DMS 273 (cell line): Measurements from ENCODE around the gene PLPPR1.
A peak's percentile ranks its signal among the peaks of the same experiment; 100 is the strongest.

Experiments
- DNase-seq: peaks from one replicate; lab custom pipeline; 2025; ENCODE audit not compliant: unreplicated experiment; lab: John Stamatoyannopoulos, UW

Gene PLPPR1

GRCh38 chr9:101200852-101201251, 172.3 kb downstream of the PLPPR1 start:
- DNase-seq: no peak

GRCh38 chr9:101201630-101202029, 173.1 kb downstream of the PLPPR1 start:
- peak; percentile 34 for DNase-seq

GRCh38 chr9:101209670-101210069, 181.1 kb downstream of the PLPPR1 start:
- no peak for DNase-seq

GRCh38 chr9:101212661-101213060, 184.1 kb downstream of the PLPPR1 start:
- no peak for DNase-seq

- no peak for DNase-seq
Measured at GRCh38 chr9:101219030-101219429, 190.5 kb downstream of the PLPPR1 start.

- peak; percentile 11 for DNase-seq
Measured at GRCh38 chr9:101220341-101220740, 191.8 kb downstream of the PLPPR1 start.

GRCh38 chr9:101225271-101225670, 196.7 kb downstream of the PLPPR1 start:
- no peak for DNase-seq

- no peak for DNase-seq
Measured at GRCh38 chr9:101226161-101226560, 197.6 kb downstream of the PLPPR1 start.

- DNase-seq: no peak
Measured at GRCh38 chr9:101226803-101227202, 198.3 kb downstream of the PLPPR1 start.

- DNase-seq: peak; percentile 49
Measured at GRCh38 chr9:101229606-101230005, 201.1 kb downstream of the PLPPR1 start.

GRCh38 chr9:101232405-101232977, 204.0 kb downstream of the PLPPR1 start:
- no peak for DNase-seq

GRCh38 chr9:101235105-101235866, 206.8 kb downstream of the PLPPR1 start:
- DNase-seq: peak; percentile 69

- DNase-seq: no peak
Measured at GRCh38 chr9:101242651-101243050, 214.1 kb downstream of the PLPPR1 start.

- DNase-seq: no peak
Measured at GRCh38 chr9:101246691-101247090, 218.2 kb downstream of the PLPPR1 start.

- no peak for DNase-seq
Measured at GRCh38 chr9:101247297-101247696, 218.8 kb downstream of the PLPPR1 start.

- no peak for DNase-seq
Measured at GRCh38 chr9:101254733-101255433, 226.4 kb downstream of the PLPPR1 start.

GRCh38 chr9:101264727-101265126, 236.2 kb downstream of the PLPPR1 start:
- DNase-seq: no peak

- DNase-seq: peak; percentile 64
Measured at GRCh38 chr9:101265261-101265660, 236.7 kb downstream of the PLPPR1 start.

GRCh38 chr9:101268426-101268825, 239.9 kb downstream of the PLPPR1 start:
- no peak for DNase-seq

- peak; percentile 43 for DNase-seq
Measured at GRCh38 chr9:101269591-101270283, 241.2 kb downstream of the PLPPR1 start.

GRCh38 chr9:101270302-101270701, 241.8 kb downstream of the PLPPR1 start:
- no peak for DNase-seq
